Measurements from ENCODE around the gene TCN2.

GRCh38 chr22:30612789-30613188 is 5.8 kb downstream of the TCN2 start:
- no peak for TF ChIP-seq CTCF (IDR thresholded peaks at IDR 0.05)
- no peak for TF ChIP-seq EZH2 (IDR thresholded peaks at IDR 0.05)
- TF ChIP-seq EZH2phosphoT487 (IDR thresholded peaks at IDR 0.05): no peak

Measured in neural progenitor cell (in vitro differentiated cells).